ENCODE measurements around the gene PFKFB3.

DNA sequence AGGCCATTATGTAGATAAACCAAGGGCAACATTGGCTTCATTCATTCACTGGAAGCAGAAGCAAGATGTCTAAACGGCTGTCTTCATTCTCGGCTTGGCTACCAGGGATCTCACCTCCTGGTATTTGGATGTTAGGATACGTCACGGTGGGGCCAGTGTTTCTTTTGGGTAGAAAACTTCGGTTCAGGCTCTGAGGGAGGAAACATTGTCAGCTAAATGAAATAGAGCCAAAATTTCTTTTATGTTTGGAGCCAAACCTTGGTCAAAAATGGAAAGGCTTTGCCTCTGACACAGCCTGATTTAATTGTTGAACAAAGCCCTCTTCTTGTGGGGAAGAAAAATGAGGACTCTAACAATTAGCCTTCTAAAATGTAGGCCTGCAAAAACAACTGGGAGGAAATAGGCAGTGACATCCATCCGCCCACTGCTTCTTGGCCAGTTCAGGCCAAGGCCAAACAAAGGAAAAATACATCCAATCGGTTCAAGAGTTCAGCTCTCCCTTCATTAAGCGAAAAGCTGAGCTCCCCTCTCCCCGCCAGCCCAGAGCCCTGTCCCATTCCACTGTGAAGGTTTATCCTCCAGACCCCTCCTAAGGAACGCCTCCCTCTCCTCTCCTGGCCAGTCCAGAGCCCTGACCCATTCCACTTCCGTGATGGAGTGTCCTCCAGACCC, 44.4 kb downstream of the PFKFB3 start:
- TF ChIP-seq, protein P1, sequence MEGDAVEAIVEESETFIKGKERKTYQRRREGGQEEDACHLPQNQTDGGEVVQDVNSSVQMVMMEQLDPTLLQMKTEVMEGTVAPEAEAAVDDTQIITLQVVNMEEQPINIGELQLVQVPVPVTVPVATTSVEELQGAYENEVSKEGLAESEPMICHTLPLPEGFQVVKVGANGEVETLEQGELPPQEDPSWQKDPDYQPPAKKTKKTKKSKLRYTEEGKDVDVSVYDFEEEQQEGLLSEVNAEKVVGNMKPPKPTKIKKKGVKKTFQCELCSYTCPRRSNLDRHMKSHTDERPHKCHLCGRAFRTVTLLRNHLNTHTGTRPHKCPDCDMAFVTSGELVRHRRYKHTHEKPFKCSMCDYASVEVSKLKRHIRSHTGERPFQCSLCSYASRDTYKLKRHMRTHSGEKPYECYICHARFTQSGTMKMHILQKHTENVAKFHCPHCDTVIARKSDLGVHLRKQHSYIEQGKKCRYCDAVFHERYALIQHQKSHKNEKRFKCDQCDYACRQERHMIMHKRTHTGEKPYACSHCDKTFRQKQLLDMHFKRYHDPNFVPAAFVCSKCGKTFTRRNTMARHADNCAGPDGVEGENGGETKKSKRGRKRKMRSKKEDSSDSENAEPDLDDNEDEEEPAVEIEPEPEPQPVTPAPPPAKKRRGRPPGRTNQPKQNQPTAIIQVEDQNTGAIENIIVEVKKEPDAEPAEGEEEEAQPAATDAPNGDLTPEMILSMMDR (IDR thresholded peaks at IDR 0.05; ENCODE audit: insufficient read depth, low read length, poor library complexity, severe bottlenecking), result no peak
- TF ChIP-seq EZH2phosphoT487 (conservative IDR thresholded peaks at IDR 0.05; ENCODE audit: low read length), result no peak

All from SU-DHL-6 (cell line).